Measurements from ENCODE around the gene ECSCR.
"Not testable (repeated sequence)": the region's sequence is repeated elsewhere in the genome, so short reads cannot be mapped to it uniquely, and the experiment has no call there.

ECSCR gene

DNA sequence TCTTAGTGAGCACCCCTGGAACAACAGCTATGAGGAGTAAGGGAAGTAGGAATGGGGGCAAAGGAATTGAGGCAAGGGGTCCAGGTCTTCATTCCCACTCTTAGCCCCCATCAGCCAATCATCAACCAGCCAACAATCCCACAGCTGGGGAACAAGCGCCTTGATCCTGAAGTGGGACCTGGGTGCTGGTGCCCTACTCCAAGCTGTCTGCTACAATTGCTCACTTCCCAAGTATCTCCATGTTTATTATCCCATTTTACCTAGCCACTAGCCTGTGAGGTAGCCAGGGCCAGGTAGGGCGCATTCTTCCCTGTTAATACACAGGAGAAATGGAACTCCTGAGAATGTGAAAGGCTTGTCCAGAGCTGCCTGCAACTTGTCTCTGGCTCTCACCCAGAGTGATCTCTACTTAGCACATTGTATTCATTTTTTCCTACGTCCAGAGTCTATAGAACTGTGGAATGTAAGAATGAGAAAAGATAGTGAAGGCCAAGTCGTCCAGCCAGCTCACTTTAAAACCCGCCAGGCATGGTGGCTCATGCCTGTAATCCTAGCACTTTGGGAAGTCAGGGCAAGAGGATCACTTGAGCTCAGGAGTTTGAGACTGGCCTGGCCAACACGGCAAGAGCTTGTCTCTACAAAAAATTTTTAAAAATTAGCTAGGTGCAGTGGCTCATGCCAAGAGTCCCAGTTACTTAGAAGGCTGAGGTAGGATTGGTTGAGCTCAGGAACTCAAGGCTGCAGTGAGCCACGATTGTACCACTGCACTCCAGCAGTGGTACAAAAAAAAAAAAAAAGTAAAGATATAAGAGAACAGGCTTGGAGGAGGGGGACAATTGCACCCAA, 17.0 kb downstream of the ECSCR start:
- no peak for DNase-seq

DNA sequence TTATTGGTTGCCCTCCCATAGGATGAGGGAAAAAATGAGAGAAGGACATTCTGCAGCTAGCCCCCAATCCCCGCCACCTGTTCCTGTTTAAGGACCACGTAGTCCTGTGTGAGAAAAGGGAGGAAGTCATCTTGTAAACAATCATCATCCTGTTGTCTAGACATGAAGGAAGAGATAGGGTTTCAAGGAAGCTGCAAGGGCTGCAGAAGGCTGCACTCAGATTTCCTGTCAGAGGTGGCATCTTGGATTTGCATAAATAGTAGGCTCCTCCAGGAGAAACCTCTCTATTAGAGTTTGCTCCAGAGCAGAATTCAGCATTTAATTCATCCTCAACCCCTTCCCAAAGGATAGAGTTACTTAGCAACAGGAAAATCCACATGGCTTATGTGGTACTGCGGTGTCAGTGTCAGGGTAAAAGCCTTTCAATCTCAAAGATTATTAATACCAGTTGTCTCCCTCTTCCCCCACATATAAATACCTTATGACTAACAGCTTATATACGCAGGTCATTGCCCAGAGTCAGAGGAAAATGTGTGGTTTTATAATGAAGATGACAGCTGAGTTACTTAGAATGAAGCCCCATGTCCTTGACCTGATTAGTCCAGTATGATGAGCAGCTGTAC, 18.6 kb downstream of the ECSCR start:
- DNase-seq: peak; percentile 60

DNA sequence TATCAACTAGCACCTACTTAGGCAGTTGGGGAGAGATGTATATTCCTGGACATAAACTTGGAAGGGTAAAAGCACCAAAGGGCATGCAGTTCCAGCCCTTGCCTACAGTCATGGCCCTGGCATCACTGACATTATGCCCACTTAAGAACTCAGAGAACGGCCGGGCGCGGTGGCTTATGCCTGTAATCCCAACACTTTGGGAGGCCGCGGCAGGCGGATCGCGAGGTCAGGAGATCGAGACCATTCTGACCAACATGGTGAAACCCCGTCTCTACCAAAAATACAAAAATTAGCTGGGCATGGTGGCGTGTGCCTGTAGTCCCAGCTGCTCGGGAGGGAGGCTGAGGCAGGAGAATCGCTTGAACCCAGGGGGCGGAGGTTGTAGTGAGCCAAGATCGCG, 22.1 kb downstream of the ECSCR start:
- not testable (repeated sequence) for DNase-seq

DNA sequence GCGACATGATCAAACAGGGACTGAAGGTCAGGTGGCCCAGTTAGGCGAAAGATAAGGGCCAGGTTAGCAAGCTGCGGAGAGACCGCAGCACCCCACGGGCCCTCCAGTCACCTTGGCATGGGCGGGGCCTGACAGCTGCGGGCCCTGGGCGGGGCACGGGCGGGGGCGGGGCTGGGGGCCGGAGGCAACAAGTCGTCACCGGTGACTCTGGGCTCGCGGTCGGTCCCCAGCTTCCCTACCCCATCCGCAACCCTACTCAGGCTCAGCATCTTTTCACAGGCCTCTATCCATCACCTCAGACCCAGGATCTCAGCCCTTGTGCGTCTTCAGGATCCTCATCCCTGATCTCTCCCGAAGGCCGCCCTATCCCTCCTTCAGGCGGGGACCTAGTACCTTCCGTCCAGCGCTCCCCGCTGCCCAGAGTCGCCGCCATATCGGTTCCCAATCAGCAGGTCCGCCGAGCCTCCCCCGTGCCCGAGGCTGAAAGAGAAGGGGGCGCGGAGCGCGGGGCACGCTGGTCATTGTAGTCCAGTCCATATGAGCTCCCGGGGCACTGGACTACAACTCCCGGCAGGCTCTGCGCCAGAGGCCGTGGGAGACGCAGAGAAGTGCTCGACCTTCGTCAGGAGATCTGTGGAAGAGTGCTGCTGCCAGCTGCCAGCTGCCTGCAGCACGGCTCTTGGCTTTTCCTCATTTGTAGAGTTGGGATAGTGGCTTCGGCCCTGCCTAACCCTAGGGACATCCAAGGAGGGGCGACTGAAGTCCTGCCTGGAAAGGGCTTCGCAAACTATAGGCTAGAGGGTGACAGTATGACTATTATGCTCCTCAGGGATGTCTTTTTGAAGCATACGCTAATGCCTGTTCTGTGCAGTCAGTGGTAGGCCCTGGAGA, 23.3 kb downstream of the ECSCR start, which contains the start of gene DNAJC18:
Gene DNAJC18 (minus strand): TSS at position 513 of the 891 bp plus-strand sequence. CDS start 80 bp downstream, at position 433.
- peak; percentile 95 for DNase-seq

DNA sequence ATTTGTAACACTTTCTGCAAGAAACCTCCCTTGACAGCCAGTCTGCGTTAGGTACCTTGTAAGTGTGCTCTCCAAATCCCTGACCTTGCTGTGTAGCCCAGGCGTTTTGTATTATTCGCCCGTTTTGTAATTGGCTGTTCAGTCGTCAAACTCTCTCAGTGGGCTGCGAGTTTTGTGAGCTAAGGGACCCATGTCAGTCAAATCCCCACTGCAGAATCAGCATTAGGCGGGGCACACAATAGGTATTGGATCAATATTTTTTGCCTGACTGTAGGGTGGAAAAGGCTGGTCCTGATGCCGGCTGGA, 23.9 kb downstream of the ECSCR start:
- no peak for DNase-seq

DNA sequence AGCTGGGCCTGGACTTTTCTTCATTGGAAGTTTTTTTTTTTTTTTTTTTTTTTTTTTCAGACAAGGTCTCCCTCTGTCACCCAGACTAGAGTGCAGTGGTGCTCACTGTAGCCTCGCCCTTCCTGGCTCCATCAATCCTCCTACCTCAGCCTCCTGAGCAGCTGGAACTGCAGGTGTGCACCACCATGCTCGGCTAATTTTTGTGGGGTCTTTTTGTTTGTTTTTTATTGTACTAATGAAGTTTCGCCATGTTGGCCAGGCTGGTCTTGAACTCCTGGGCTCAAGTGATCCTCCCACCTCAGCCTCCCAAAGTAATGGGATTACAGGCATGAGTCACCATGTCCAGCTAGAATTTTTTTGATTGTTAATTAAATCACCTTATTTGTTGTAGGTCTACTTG, 26.9 kb downstream of the ECSCR start:
- no peak for DNase-seq

DNA sequence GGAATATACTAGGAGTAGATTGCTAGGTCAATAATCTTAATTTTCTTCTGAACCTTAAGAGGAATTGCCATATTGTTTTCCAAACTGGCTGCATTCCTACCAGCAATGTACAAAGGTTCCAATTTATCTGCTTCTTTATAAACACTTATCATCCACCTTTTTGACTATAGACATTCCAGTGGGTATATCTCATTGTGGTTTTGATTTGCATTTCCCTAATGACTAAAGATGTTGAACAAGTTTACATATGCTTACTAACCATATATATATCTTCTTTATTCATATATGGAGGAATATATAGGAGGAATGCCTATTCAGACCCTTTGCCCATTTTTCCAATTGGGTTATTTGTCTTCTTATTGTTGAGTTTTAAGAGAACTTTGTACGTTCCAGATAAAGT, 30.8 kb downstream of the ECSCR start:
- no peak for DNase-seq

DNA sequence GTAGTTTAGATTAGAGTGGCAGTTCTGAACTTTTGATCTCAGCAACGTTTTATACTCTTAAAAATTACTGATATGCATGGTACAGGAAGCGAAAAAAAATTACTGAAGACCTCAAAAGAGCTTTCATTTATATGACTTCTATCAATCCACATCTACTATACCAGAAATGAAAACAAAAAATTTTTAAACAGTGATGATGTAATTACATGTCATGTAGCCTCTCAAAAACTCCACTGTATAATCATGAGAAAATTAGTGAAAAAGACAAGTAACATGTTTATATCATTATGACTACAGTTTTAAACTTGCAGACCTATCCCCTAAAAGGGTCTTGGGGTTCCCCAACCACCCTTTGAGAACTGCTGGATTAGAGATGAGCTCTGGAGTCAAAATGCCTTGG, 32.5 kb downstream of the ECSCR start:
- no peak for DNase-seq

DNA sequence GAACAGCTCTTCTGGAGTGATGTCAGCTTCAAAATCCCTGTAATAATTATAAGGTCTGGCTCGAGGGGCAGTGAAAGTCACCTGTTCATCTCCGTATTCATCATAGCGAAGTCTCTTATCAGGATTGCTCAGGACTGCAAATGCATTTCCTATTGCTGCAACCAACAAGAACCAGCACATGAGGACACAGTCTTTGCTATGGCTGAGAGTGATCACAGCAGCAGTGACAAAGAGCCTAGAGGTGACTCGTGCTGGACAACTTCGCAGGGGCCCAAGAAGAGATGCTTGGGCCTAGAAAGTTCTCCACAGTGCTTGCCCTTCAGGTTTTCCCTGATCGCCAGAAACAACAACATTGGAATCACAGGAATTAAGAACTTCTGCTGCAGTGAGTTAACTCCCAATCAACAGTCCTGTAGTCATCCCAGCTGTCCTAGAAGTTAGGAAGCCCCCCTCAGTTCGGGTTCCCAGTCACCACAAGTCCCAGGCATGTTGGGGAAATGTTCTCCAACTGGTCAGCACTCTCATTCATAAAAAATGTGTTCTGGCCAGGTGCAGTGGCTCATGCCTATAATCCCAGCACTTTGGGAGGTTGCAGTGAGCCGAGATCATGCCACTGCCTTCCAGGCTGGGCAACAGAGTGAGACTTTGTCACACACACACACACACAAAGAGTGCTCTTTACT, 36.2 kb downstream of the ECSCR start:
- no peak for DNase-seq

DNA sequence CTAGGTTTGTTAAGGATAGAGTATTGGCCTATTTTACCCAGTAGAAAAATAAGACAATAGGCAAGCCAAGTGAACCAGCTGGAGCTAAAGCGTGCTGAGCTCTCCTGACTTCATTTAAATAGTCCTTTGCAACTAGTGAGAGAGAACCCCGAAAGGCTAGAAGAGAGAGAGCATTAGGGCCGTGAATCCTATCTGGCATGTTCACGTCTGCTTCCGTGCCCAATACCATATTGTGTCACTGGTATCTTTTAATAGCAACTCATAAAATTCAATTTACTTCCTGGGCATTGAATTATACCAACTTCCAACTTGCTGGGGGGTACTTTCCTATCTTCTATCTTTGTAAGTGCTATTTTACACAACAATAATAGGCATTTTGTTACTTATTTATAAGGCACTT, 37.0 kb downstream of the ECSCR start:
- DNase-seq: no peak

DNA sequence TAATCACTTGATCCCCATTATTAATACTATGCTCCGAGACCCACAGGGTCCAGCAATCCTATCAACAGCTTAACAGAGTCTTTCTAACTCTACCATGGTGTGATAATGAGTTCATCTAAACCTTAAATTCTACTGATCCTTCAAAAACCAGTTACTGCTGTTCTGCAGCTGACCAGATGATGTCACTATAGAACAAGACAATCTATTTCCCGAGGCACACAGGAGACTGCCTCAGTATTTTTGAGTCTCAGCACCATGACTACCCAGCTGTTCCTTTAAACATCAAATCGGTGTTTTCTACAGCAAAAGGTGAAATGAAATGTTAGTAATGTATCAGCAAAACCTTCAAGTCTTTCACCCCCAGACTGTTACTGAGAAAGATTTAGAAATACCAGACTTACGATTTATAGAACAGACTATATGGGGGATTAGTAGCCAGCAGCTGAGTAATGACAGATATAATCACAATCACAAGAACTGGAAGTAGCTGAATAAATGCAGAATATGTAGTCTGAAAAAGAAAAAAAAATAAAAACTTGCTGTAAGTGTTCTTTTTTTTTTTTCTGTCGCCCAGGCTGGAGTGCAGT, 40.1 kb downstream of the ECSCR start:
- peak; percentile 67 for DNase-seq

DNA sequence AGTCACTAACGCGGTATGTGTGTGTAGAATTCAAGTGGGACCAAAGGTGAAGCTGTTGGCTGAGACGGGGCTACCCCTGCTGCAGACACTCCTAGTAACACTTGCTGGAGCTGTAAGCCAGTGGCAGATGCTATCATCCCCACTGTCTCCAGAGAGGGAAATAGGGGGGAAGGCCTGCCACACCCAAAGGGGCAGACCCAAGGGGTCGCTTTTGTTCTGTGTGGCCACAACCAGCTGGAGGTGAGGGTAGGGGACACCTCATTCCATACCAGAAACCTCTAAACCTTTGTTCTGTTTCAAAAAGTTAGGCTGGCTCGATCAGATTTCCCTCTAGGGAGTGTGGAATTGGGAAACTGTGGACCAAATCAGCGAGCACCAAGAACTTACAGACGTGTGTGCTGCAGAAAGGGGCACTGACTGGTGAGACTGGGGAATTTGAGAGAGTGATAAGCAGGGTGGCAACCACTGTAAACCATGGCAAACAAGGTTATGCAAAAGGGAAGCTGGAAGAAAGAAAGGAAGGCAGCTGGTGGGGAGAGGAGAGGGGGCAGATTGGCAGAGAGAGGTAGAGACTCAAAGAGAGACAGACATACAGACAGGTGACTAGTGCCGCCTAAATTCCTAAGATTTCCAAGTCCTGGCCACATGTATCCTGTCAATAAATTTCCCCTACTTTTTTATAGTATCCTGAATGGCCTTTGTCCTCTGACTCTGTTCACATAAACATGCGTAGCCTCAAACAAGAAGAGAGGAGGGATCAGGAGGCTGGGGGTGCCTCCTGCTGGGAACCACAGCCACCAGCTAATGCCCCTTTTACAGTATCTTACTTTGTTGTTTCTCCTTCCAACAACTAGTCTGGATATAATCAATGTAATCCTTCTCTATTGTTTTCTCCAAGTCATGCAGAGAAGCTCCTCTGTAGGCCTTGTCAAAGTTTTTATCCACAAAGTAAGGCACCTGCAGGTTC, 43.0 kb downstream of the ECSCR start:
- no peak for DNase-seq

DNA sequence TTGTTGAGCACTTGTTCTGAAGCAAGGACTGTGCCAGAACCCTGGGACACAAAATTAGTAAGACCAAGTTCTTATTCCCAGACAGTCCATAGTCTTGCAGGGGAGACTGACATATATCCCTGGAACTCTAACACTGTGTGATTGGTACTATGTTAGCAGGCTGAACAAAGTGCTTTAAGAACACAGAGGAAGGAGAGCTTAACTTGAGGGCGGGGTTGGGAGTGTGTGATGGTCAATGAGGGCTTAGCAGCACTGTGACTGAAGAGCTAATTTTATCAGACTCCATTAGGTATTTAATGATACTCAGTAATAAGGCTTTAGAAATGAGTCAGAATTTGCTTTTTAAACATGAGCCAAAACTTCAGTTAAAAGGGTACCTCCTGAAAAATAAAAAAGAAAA, 43.8 kb downstream of the ECSCR start:
- DNase-seq: no peak

DNA sequence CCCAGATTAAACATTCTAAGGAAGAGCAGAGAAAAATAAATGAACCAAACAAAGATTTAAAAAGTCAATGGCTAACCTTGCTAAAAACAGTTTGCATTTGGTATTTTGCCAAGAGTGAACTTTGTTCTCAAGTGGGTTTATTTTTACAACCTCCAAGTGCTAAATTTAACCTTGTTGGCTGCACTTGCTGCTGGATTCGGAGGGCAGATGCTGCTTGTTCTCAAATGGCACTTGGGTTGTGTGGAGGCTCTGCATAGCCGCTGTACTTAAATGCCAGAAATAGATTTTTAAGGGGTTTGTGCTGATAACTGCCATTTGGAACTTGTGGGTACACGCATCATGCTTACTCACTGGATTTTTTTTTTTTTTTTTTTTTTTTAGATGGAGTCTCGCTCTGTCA, 45.3 kb downstream of the ECSCR start:
- DNase-seq: no peak

DNA sequence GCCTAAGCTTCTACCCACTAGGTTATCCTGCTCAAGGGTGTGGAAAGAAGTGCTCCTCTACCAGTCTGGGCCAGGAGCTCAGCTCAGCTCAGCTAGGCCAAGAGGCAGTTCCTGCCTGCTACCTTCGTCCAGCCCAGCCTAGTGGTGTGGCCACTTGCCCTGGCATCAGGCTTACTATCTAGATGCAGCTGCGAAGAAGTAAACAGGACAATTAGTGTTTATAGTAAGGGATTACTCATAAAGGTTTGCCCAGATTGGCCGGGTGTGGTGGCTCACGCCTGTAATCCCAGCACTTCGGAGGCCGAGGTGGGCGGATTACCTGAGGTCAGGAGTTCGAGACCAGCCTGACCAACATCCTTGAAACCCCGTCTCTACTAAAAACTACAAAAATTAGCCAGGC, 45.9 kb downstream of the ECSCR start:
- DNase-seq: no peak

DNA sequence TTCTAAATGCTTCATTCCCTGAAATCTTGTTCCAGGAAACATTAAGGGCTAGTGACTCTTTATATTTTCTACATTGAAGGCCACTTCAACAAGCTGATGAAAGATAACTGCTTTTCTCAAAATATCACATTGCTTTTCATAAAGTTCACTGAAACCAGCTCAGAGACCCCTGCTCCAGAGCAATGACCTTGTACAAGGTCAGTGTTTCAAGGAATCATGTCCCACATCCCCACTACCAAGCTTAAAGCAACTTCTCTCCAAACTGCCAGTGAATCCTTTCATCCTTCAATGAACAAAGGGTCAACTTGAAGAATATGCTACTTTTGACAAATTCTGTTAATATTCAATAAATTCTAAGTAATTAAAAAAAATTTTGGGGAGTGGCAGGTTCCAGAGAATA, 46.7 kb downstream of the ECSCR start:
- no peak for DNase-seq

DNA sequence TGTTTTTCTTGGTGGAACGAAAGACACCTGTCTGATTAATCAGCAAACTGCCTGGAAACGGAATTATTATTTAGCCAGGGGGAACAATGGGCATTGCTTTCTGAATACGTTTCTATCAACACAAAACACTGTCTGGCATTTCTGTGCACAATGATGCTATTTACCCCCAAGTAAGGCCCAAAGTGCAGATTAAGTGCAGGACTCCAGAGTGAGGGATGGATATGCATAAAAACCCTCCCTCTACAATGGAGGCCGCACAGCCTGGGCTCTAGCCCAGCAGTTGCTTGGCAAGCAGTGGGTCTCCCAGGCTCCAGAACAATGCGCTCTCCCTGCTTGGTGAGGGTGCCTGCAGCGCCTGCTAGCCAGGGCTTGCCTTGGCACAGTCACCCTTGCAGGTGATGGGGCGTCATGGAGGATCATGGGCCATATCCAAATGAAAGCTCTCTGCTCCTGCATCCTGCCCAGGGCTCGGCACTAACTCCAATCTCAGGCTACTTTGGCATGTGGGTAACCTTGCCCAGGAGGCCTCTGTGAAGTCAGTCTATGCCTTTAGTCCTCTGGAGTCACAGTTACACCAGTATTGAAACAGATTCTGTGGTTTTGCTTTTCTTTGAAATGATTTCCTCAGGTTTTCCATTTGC, 47.2 kb downstream of the ECSCR start:
- no peak for DNase-seq

DNA sequence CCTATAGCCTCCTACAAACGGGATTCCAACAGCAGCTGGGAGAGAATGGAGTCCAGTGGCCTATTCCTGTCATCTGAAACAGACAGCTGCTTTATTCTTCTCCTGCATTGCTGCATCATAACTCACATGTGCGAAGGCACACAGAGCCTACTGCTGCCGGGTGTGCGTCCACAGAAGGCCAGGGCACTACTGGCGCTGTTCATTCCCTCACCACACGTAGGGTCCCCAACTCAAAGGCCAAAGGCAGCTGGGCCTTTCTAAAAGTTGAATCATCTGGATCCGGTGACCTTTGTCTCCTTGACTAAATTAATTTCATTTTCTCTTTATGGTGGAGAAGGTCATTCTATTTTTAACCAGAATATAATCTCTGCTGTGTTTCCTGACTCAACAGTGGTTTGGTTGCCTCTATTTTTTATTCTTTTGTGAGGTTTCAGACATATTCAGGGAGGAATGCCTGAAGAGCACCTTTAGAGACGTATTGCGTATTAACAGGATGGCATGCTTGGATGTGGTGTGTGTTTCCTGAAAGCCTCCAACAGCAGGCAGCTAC, 47.9 kb downstream of the ECSCR start:
- no peak for DNase-seq

DNA sequence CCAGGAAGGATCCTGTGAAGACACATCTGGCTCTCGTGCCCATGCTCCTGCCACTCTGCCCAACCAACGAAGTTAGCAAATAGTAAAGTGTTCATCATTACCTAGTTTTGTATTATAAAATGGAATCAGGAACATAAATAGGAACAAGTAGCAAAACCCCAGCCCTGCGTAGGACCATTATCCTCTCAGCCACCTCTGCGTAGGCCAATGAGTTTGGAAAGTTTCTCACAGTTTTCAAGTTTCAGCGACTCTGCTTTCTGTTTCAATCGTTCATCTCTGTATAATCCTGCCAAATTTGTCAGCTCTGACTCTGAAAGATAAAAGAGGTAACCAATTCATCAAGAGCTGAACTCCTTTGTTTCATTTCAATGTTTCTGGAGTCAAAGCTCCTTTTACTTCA, 48.6 kb downstream of the ECSCR start:
- no peak for DNase-seq

DNA sequence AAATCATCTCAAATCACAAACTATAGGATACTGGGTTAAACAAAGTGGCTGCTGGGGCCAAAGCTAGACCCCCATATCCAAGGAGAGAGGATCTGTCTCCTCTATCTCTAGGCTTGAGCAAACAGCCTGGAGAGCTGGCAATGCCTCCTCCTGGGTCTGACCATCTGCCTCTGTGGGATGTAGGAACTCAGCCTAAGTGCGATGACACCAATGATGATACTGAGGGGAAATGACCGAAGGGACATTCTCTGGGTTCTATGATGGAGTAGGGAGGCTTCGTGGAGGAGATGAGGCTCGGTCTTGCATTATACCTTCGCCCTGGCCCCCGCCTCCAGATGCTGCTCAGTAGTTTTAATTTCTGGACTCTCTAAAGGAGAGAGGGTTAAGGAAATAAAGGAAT, 49.4 kb downstream of the ECSCR start:
- DNase-seq: no peak
